Osteocyte (in vitro differentiated cells): ENCODE results near the gene STOX1. TPM values are rescaled to one million over a fixed set of nuclear protein-coding genes. Genes with fewer than 3 reads are reported as not detected.

Source experiments
- DNase-seq: peaks from one replicate; pipeline ENCODE4 v3.0.0; 2021; ENCODE audit warnings: mixed read lengths; ENCODE audit not compliant: unreplicated experiment; ENCODE audit errors: extremely low spot score
- H3K27ac Mint-ChIP-seq: one replicate; pipeline ENCODE4 v1.8.0; 2021; ENCODE audit warnings: mild to moderate bottlenecking, mixed read lengths; ENCODE audit not compliant: unreplicated experiment
- H3K27me3 Mint-ChIP-seq: one replicate; pipeline ENCODE4 v1.8.0; 2021; ENCODE audit warnings: mixed read lengths; ENCODE audit not compliant: unreplicated experiment
- H3K36me3 Mint-ChIP-seq: one replicate; pipeline ENCODE4 v1.8.0; 2021; ENCODE audit warnings: mixed read lengths; ENCODE audit not compliant: unreplicated experiment
- H3K4me1 Mint-ChIP-seq: one replicate; pipeline ENCODE4 v1.8.0; 2021; ENCODE audit warnings: mixed read lengths; ENCODE audit not compliant: unreplicated experiment
- H3K4me3 Mint-ChIP-seq: one replicate; pipeline ENCODE4 v1.8.0; 2021; ENCODE audit warnings: mild to moderate bottlenecking, moderate library complexity, mixed read lengths; ENCODE audit not compliant: unreplicated experiment
- H3K9me3 Mint-ChIP-seq: one replicate; pipeline ENCODE4 v1.8.0; 2021; ENCODE audit warnings: mixed read lengths; ENCODE audit not compliant: unreplicated experiment
- long read RNA-seq: library from polyadenylated mRNA; unstranded; transcript quantifications from one replicate; pipeline ENCODE4 v2.0.0, GENCODE V29; 2021
- total RNA-seq: library from RNA; stranded (reverse); gene quantifications from 2 replicates; pipeline ENCODE4 v1.2.1, GENCODE V29; 2021
- TF ChIP-seq, protein P1 (sequence below): fragments of 200-600 bp; sonication (generic); IDR thresholded peaks from 2 replicates; pipeline ENCODE4 v1.5.0; 2021; ENCODE audit warnings: antibody characterized with exemption, mild to moderate bottlenecking, moderate library complexity

The STOX1 gene, protein sequence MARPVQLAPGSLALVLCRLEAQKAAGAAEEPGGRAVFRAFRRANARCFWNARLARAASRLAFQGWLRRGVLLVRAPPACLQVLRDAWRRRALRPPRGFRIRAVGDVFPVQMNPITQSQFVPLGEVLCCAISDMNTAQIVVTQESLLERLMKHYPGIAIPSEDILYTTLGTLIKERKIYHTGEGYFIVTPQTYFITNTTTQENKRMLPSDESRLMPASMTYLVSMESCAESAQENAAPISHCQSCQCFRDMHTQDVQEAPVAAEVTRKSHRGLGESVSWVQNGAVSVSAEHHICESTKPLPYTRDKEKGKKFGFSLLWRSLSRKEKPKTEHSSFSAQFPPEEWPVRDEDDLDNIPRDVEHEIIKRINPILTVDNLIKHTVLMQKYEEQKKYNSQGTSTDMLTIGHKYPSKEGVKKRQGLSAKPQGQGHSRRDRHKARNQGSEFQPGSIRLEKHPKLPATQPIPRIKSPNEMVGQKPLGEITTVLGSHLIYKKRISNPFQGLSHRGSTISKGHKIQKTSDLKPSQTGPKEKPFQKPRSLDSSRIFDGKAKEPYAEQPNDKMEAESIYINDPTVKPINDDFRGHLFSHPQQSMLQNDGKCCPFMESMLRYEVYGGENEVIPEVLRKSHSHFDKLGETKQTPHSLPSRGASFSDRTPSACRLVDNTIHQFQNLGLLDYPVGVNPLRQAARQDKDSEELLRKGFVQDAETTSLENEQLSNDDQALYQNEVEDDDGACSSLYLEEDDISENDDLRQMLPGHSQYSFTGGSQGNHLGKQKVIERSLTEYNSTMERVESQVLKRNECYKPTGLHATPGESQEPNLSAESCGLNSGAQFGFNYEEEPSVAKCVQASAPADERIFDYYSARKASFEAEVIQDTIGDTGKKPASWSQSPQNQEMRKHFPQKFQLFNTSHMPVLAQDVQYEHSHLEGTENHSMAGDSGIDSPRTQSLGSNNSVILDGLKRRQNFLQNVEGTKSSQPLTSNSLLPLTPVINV
- total RNA-seq: 1.3 and 1.6 TPM in 2 replicates
- long read RNA-seq: 0 reads

DNA sequence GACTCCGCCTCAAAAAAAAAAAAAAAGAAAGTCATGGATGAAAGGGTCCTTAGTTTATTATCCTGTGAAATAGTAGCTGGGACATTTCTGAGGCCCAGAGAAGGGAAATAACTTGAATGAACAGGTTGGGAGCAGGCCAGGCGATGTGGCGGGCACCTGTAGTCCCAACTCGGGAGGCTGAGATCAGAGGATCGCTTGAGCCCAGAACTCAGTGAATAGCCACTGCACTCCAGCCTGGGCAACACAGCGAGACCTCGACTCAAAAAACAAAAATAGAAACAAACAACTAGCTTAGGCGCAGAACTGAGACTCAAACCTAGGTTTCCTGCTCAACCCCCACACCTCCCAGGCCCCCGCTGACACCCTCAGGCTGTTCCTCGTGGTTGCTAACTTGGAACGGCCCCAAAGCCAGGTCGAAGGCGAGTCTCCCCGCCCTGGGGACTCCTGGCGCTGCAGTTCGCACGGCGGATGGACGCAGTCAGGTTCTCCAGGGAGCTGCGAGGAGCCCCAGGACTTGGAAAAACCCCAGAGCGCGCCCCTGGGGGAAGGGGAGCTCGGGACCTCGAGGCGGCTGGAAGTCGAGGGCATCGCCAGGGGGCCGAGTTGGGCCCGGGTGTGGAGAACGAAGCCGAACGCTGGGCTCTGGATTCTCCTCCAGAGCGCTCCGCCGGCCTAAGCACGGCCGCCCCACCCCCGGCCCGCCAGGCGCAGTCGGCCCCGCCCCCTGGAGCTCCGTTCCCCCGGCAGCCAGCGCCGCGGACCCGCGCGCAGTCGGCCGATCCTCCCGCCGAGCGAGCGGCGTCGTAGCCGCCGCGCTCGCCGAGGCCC is at the start of gene STOX1:
TSS of gene STOX1 (plus strand) at position 768 of the 828 bp plus-strand sequence. CDS start 93 bp downstream, outside the sequence.
- peak within 1 kb of the TSS; percentile 78 for H3K4me3 Mint-ChIP-seq
- H3K27ac Mint-ChIP-seq: peak within 1 kb of the TSS; percentile 44
- no peaks in the 10 kb centered on the region for H3K9me3 Mint-ChIP-seq
- peak; percentile 86 for DNase-seq
- H3K27me3 Mint-ChIP-seq: peaks cover 7% of the 10 kb centered on the region
- no peaks in the 10 kb centered on the region for H3K36me3 Mint-ChIP-seq
- peaks cover 4% of the 10 kb centered on the region for H3K4me1 Mint-ChIP-seq
- TF ChIP-seq, protein P1, sequence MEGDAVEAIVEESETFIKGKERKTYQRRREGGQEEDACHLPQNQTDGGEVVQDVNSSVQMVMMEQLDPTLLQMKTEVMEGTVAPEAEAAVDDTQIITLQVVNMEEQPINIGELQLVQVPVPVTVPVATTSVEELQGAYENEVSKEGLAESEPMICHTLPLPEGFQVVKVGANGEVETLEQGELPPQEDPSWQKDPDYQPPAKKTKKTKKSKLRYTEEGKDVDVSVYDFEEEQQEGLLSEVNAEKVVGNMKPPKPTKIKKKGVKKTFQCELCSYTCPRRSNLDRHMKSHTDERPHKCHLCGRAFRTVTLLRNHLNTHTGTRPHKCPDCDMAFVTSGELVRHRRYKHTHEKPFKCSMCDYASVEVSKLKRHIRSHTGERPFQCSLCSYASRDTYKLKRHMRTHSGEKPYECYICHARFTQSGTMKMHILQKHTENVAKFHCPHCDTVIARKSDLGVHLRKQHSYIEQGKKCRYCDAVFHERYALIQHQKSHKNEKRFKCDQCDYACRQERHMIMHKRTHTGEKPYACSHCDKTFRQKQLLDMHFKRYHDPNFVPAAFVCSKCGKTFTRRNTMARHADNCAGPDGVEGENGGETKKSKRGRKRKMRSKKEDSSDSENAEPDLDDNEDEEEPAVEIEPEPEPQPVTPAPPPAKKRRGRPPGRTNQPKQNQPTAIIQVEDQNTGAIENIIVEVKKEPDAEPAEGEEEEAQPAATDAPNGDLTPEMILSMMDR: peak; percentile 8

DNA sequence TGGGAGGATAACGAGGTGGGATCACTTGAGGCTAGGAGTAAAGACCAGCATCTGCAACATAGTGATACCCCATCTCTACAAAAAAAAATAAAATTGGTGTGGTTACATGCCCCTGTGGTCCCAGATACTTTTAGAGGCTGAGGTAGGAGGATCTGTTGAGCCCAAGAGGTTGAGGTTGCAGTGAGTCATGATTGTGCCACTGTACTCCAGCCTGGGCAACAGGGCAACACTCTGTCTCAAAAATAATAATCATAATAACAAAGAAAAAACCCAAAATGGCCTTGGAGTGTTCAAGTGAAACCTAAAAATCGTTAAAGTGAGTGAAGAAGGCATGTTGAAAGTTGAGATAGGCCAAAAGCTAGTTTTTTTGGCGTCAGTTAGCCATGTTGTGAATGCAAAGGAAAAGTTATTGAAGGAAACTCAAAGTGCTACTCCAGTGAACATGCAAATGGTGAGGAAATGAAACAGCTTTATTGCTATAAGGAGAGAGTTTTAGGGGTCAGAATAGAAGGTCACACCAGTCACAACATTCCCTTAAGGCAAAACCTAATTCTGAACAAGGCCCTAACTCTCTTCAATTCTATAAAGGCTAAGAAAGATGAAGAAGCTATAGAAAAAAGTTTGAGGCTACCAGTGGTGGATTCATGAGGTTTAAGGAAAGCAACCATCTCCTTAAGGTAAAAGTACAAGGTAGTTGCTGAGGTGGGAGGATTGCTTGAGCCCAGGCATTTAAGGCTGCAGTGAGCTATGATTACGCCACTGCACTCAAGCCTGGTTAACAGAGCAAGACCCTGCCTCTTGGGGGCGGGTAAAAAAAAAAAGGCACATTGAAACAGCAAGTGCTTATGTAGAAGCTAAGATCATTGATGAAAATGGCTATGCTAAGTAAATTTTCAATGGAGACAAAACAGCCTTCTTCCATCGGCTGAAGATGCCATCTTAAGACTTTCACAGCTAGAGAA is 45.4 kb upstream of the STOX1 start:
- TF ChIP-seq, protein P1: no peak
- no peaks in the 10 kb centered on the region for H3K4me1 Mint-ChIP-seq
- no peak overlapping the region for H3K27ac Mint-ChIP-seq
- no peaks in the 10 kb centered on the region for H3K9me3 Mint-ChIP-seq
- DNase-seq: peak; percentile 30
- no peak overlapping the region for H3K4me3 Mint-ChIP-seq
- H3K27me3 Mint-ChIP-seq: no peaks in the 10 kb centered on the region
- peaks cover 60% of the 10 kb centered on the region for H3K36me3 Mint-ChIP-seq

DNA sequence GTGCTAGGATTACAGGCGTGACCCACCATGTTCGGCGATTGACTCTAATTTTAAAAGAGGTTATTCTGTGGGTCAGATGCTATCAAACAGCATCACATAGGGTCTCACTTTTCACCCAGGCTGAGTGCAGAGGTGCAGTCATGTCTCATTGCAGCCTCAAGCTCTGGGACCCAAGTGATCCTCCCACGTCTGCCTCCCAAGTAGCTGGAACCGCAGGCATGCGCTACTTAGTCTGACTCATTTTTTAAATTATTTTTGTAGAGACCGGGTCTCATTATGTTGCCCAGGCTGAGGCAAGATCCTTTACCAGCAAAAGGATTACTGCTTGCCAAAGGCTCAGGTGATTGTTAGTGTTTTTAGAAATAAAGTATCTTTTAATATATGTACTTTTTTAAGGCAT is 42.9 kb upstream of the STOX1 start:
- H3K4me1 Mint-ChIP-seq: no peaks in the 10 kb centered on the region
- H3K9me3 Mint-ChIP-seq: no peaks in the 10 kb centered on the region
- TF ChIP-seq, protein P1: no peak
- peaks cover 52% of the 10 kb centered on the region for H3K36me3 Mint-ChIP-seq
- H3K27me3 Mint-ChIP-seq: no peaks in the 10 kb centered on the region
- H3K27ac Mint-ChIP-seq: no peak overlapping the region
- DNase-seq: no peak
- no peak overlapping the region for H3K4me3 Mint-ChIP-seq

DNA sequence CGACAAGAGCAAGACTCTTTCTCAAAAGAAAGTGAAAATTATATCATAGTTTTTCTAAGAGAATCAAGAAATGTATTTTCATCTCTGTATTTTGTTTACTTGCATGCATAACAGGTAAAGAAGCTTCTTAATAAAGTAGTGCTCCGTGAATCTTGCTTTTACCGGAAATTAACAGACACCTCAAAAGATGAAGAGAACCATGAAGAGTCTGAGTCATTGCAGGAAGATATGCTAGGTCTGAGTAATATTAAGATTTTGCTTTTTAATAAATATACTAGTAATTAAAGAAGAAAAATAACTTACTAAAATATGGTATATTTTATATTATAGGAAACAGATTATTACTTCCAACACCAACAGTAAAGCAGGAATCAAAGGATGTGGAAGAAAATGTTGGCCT is 39.5 kb upstream of the STOX1 start:
- peaks cover 39% of the 10 kb centered on the region for H3K36me3 Mint-ChIP-seq
- DNase-seq: no peak
- no peaks in the 10 kb centered on the region for H3K27me3 Mint-ChIP-seq
- H3K27ac Mint-ChIP-seq: no peak overlapping the region
- no peaks in the 10 kb centered on the region for H3K4me1 Mint-ChIP-seq
- H3K4me3 Mint-ChIP-seq: no peak overlapping the region
- TF ChIP-seq, protein P1: no peak
- H3K9me3 Mint-ChIP-seq: no peaks in the 10 kb centered on the region
